Upper lobe of right lung (tissue), 1 donor: ENCODE data around the gene RNF157. TPM values are rescaled to one million over a fixed set of nuclear protein-coding genes. Genes with fewer than 3 reads are reported as not detected.

Source experiments
- ATAC-seq: fragments of 200-7000 bp; cut with Tn5 transposase; one replicate; pipeline ENCODE4 v1.9.1; 2020; ENCODE audit warnings: mild to moderate bottlenecking, moderate library complexity
- DNase-seq: peaks from one replicate; pipeline ENCODE4 v3.0.0-alpha.2; 2020
- H3K27ac ChIP-seq: fragments of 200-600 bp; one replicate; pipeline ENCODE4 v1.8.0; 2022
- H3K27me3 ChIP-seq: fragments of 200-600 bp; one replicate; pipeline ENCODE4 v1.8.0; 2022; ENCODE audit warnings: mild to moderate bottlenecking
- H3K36me3 ChIP-seq: fragments of 200-600 bp; one replicate; pipeline ENCODE4 v1.8.0; 2022
- H3K4me1 ChIP-seq: fragments of 200-600 bp; one replicate; pipeline ENCODE4 v1.8.0; 2022
- H3K4me3 ChIP-seq: fragments of 200-600 bp; one replicate; pipeline ENCODE4 v1.8.0; 2022; ENCODE audit warnings: mild to moderate bottlenecking
- H3K9me3 ChIP-seq: fragments of 200-600 bp; one replicate; pipeline ENCODE4 v1.8.0; 2022
- intact Hi-C: fragments of 100-400 bp; cut with DNase I; formaldehyde crosslinking; loops from one replicate; pipeline ENCODE4 v1.11.0; 2022
- total RNA-seq: library from RNA; stranded (reverse); fragmentation: NEBNext Ultra II Directional; extraction: Animal tissue kit (Norgen Biotek cat#: 25700); gene quantifications from one replicate; pipeline ENCODE4 v1.2.1, GENCODE V29; 2021
- TF ChIP-seq, protein P1 (sequence below): fragments of 200-600 bp; IDR thresholded peaks from one replicate; pipeline ENCODE4 v1.8.0; 2022; ENCODE audit warnings: antibody characterized with exemption
- donor health status: DM: no; HTN: yes; CAD: no; lungs with severe emphysema.

RNF157 gene
- total RNA-seq, 1 donor from 2014 or later = 3.8 TPM

DNA sequence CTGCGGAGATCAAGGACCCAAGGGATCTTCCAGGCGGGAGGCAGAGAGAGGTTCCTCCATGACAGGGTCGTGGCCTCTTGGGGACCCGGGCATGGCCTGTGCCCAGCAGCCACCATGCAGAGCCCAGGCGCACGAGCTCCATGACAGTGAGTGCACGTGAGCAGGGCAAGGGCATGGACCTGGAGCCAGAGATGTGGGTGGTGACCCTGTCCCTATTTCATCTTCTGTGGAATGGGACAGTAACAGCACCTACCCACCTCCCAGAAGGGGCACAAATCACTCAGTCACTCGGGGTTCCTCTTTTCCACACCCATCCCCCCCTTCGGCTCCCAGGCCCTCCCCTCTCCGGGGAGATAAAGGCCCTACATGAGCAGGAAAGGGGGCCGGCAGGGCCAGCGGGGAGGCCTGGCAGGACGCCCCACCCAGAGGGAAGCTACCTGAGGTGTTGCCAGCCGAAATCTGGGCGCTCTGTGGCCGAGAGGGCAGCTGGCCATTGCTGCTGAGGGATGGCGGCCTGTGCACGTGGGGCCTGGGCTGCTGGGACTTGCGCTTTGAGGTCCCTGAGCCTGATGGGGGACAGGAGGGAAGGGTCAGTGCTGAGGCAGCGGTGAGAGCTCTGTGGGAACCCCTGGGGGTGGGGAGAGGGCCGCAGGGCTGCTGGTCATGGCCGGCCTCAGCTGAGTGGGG is 35.2 kb upstream of the RNF157 start:
- peaks cover 44% of the 10 kb centered on the region for H3K4me1 ChIP-seq
- peaks cover 6% of the 10 kb centered on the region for H3K36me3 ChIP-seq
- ATAC-seq (no peak), DNase-seq (no peak)
- H3K4me3 ChIP-seq = no peak overlapping the region
- no peaks in the 10 kb centered on the region for H3K9me3 ChIP-seq
- no peaks in the 10 kb centered on the region for H3K27me3 ChIP-seq
- intact Hi-C loops = no loop called here
- TF ChIP-seq, protein P1, sequence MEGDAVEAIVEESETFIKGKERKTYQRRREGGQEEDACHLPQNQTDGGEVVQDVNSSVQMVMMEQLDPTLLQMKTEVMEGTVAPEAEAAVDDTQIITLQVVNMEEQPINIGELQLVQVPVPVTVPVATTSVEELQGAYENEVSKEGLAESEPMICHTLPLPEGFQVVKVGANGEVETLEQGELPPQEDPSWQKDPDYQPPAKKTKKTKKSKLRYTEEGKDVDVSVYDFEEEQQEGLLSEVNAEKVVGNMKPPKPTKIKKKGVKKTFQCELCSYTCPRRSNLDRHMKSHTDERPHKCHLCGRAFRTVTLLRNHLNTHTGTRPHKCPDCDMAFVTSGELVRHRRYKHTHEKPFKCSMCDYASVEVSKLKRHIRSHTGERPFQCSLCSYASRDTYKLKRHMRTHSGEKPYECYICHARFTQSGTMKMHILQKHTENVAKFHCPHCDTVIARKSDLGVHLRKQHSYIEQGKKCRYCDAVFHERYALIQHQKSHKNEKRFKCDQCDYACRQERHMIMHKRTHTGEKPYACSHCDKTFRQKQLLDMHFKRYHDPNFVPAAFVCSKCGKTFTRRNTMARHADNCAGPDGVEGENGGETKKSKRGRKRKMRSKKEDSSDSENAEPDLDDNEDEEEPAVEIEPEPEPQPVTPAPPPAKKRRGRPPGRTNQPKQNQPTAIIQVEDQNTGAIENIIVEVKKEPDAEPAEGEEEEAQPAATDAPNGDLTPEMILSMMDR = no peak
- no peak overlapping the region for H3K27ac ChIP-seq

DNA sequence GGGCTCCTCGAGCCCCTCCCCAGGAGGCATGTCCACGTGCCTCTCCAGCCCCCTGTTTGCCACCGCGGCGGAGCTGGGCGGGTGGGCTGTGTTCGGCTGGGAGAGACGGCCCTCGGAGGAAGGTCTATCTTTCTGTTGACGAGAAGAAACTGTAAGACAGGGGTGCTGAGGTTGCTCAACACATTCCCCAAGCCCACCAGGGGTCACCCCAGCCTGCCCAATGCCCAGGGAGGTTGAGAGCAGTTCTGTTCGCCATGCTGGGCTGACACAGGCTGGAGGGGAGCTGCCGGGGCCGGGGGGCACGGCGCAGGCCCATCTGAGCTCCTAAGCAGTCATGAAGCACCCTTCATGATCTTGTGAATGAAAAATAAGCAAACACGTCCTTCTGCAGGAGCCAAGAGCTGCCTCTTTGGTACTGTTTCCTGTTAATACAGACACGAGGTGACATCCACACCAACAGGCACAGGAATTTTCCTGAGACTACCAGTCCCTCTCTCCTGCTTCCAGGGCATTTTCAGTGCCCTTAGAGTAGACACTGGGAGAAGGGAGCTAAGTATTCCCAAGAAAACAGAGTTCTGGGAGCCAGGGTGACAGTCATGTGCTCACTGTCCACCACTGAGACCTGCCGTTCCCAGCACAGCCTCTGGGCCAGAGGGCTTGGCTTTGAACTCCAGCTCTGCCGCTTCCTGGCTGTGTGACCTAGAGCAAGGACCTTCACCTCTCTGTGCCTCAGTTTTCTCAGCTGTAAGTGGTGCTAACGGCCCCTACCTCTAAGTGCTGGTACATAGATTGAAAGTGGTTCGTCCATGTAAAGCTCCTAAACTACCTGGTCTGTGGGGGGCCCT is 34.0 kb upstream of the RNF157 start:
- Histone ChIP-seq H3K4me3 (no peak overlapping the region), H3K27me3 (no peaks in the 10 kb centered on the region), H3K4me1 (peaks cover 52% of the 10 kb centered on the region), H3K27ac (peak overlapping the region; percentile 58), H3K9me3 (no peaks in the 10 kb centered on the region), H3K36me3 (peaks cover 16% of the 10 kb centered on the region)
- DNase-seq (peak; percentile 58), ATAC-seq (no peak)
- TF ChIP-seq, protein P1 = no peak
- intact Hi-C loops = no loop called here

DNA sequence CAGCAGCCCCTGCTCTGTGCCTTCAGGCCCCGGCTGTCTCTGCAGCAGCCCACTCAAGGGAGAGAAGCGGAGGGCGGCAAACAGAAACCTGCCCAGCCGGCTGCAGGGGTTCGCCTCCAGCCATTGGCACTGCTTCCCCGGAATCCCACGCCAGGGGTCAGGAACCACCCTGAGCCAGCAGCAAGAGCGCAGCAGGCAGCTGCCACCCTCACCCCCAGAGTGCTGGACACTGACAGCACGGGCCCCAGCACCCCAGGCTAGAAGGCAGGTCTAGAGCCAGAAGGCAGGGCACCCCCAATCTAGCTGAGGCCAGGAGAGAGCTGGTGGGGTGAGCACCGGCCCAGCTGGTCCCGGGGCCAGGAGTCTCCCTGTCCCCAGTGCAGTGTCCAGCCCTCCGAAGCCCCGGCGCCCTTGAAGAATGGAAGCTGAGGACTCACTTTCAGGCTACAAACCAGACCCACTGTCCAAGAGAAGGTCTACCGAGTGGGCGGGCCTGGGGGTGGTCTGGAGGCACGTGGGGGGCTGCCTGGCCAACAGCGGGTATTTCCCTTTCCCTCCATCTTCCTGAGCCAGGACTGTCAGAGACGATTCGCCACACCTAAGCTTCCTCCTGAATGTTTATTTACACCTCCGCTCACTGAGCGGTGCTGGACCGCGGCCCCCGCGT is 33.3 kb upstream of the RNF157 start:
- Histone ChIP-seq H3K4me1 (peaks cover 55% of the 10 kb centered on the region), H3K27ac (peak overlapping the region; percentile 58), H3K9me3 (no peaks in the 10 kb centered on the region), H3K27me3 (no peaks in the 10 kb centered on the region), H3K36me3 (peaks cover 19% of the 10 kb centered on the region), H3K4me3 (no peak overlapping the region)
- TF ChIP-seq, protein P1 = no peak
- DNase-seq = peak; percentile 67
- no peak for ATAC-seq
- intact Hi-C loops = no loop called here

DNA sequence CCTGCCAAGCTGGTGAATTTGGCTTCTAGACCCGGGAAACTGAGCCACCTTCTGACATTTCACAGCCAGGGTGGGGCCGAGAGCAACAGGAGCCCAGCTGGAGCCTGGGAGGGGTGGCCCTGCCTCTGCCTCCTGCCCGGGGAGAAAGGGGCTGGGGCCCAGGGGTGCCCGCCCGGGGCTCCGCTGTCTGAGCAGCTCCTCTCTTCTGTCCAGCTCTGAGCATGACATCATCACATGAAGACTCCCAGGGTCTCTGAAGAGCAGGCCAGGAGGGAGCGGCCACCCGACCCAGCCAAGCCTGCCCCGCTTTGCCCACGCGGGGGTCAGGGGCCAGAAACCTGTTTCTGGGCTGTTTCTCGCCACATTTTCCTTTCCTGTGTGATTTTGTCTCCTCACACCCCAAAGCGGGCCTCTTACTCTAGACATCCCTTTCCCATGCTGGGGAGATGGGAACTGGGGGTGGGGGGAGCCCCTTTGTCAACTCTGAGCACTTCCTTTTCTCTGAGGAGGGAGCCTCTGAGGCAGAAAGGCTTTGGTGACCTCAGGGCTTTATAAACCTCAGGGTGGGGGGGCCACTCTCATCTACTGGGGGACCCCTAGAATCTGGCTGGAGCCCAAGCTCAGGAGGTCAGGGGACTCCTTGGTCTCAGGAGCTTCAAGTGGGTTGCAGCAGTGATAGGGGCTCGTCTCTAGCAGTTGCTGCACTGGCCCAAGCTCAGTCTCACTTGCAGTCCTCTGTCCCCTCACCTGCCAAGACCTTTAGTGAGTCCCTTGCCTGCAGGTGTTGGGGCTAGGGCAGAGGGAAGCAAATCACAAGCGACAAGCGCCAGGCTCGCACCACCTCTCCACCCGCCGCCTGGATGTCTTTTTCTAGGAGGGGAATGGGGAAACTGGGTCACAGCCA is 32.5 kb upstream of the RNF157 start:
- Histone ChIP-seq H3K27me3 (no peaks in the 10 kb centered on the region), H3K4me3 (peak overlapping the region; percentile 42), H3K36me3 (peaks cover 19% of the 10 kb centered on the region), H3K4me1 (peaks cover 63% of the 10 kb centered on the region), H3K9me3 (no peaks in the 10 kb centered on the region), H3K27ac (peak overlapping the region; percentile 75)
- TF ChIP-seq, protein P1 = no peak
- intact Hi-C loops = no loop called here
- DNase-seq = no peak
- ATAC-seq = peak; percentile 0
